ENCODE results near the gene OTOP3. TPM values are rescaled to one million over a fixed set of nuclear protein-coding genes. Genes with fewer than 3 reads are reported as not detected.

Gene OTOP3
- total RNA-seq, 1 donor from 2014 or later, result not detected

- no peak for DNase-seq (ENCODE audit: low read depth, low spot score)
These were observed 2.7 kb downstream of the OTOP3 start for GRCh38 chr17:74938194-74938950.

GRCh38 chr17:74939534-74939933 is 3.8 kb downstream of the OTOP3 start:
- no peak for DNase-seq (ENCODE audit: low read depth, low spot score)

- no peak for DNase-seq (ENCODE audit: low read depth, low spot score)
These were observed 5.5 kb downstream of the OTOP3 start for GRCh38 chr17:74941128-74941725.

- DNase-seq (ENCODE audit: low read depth, low spot score), result no peak
These were observed 8.3 kb downstream of the OTOP3 start for GRCh38 chr17:74943808-74944522.

GRCh38 chr17:74945543-74945942 is 9.8 kb downstream of the OTOP3 start:
- no peak for DNase-seq (ENCODE audit: low read depth, low spot score)

GRCh38 chr17:74946641-74947040 is 10.9 kb downstream of the OTOP3 start:
- no peak for DNase-seq (ENCODE audit: low read depth, low spot score)

- no peak for DNase-seq (ENCODE audit: low read depth, low spot score)
These were observed 11.5 kb downstream of the OTOP3 start for GRCh38 chr17:74947041-74947754.

- no peak for DNase-seq (ENCODE audit: low read depth, low spot score)
These were observed 13.9 kb downstream of the OTOP3 start for GRCh38 chr17:74949455-74950115.

GRCh38 chr17:74950207-74950606 is 14.5 kb downstream of the OTOP3 start:
- DNase-seq (ENCODE audit: low read depth, low spot score), result no peak

GRCh38 chr17:74951065-74951464 is 15.4 kb downstream of the OTOP3 start:
- DNase-seq (ENCODE audit: low read depth, low spot score), result no peak

- no peak for DNase-seq (ENCODE audit: low read depth, low spot score)
These were observed 16.2 kb downstream of the OTOP3 start for GRCh38 chr17:74951680-74952421.

- DNase-seq (ENCODE audit: low read depth, low spot score), result no peak
These were observed 16.9 kb downstream of the OTOP3 start for GRCh38 chr17:74952431-74953133.

- no peak for DNase-seq (ENCODE audit: low read depth, low spot score)
These were observed 17.5 kb downstream of the OTOP3 start for GRCh38 chr17:74953134-74953687.

- DNase-seq (ENCODE audit: low read depth, low spot score), result no peak
These were observed 18.4 kb downstream of the OTOP3 start for GRCh38 chr17:74954115-74954514.

- DNase-seq (ENCODE audit: low read depth, low spot score), result no peak
These were observed 19.1 kb downstream of the OTOP3 start for GRCh38 chr17:74954665-74955421.

GRCh38 chr17:74956093-74956492 is 20.4 kb downstream of the OTOP3 start:
- no peak for DNase-seq (ENCODE audit: low read depth, low spot score)

- DNase-seq (ENCODE audit: low read depth, low spot score), result no peak
These were observed 22.4 kb downstream of the OTOP3 start for GRCh38 chr17:74957935-74958740.

All from pulmonary artery endothelial cell (primary cell).